D721Med (cell line): ENCODE results near the gene KCNH8.
"Not testable (repeated sequence)": the region's sequence is repeated elsewhere in the genome, so short reads cannot be mapped to it uniquely, and the experiment has no call there.

Source experiments
- DNase-seq: peaks from one replicate; pipeline ENCODE4 v3.0.0; 2011; ENCODE audit warnings: low spot score; ENCODE audit not compliant: insufficient read length
- FAIRE-seq: peaks from 2 replicates; lab custom pipeline; 2011; peaks lifted over from hg19 to GRCh38; lab: Jason Lieb, UNC
- TF ChIP-seq, protein P1 (sequence below): IDR thresholded peaks from 2 replicates; pipeline ENCODE4 v1.5.1; 2012; ENCODE audit warnings: mild to moderate bottlenecking, control low read depth; ENCODE audit not compliant: insufficient read depth; ENCODE audit errors: missing control alignments

KCNH8 gene

DNA sequence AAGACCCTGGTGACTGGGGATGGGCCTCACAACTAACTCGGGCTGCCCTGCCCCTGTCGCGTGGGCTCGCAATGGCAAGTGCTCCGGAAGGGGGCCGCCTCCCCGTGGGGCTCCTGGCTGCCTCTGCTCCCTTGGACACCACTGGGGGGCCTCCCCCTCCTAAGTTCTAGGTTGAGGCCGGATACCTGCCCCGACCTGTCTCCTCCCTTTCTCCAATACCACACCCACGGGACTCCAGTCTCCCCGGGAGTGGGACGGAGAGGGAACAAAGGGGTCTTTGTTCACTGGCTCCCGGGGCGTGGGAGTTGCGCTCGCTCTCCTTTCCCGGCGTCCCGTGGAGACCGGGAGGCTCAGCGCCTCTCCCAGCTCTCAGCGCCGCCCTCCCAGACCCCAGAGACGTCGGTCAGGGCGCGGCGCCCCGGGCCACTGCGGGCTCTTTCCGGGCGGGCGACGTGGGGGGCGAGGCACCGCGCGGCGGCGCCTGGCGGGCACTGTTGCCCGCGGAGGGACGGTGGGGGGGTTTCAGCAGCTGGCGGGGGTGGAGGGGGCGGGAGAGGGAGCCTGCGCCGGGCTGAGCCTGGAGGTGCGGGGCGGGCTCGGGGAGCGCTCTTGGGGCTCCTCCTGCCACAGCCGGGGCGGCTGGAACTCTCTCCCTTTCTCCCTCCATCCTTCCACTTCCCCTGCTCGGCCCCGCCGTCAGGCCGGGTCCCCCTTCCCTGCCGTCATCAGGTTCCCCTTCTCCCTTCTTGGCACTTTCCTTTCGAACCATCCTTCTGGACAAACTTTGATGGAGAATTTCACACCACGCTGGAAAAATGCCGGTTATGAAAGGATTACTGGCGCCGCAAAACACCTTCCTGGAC, at the start of gene KCNH8:
Gene KCNH8, plus strand, starts transcription at position 606 of the 863 bp plus-strand sequence. Its CDS starts 210 bp downstream, at position 816.
- TF ChIP-seq, protein P1, sequence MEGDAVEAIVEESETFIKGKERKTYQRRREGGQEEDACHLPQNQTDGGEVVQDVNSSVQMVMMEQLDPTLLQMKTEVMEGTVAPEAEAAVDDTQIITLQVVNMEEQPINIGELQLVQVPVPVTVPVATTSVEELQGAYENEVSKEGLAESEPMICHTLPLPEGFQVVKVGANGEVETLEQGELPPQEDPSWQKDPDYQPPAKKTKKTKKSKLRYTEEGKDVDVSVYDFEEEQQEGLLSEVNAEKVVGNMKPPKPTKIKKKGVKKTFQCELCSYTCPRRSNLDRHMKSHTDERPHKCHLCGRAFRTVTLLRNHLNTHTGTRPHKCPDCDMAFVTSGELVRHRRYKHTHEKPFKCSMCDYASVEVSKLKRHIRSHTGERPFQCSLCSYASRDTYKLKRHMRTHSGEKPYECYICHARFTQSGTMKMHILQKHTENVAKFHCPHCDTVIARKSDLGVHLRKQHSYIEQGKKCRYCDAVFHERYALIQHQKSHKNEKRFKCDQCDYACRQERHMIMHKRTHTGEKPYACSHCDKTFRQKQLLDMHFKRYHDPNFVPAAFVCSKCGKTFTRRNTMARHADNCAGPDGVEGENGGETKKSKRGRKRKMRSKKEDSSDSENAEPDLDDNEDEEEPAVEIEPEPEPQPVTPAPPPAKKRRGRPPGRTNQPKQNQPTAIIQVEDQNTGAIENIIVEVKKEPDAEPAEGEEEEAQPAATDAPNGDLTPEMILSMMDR = no peak
- no peak for DNase-seq
- no peak for FAIRE-seq

DNA sequence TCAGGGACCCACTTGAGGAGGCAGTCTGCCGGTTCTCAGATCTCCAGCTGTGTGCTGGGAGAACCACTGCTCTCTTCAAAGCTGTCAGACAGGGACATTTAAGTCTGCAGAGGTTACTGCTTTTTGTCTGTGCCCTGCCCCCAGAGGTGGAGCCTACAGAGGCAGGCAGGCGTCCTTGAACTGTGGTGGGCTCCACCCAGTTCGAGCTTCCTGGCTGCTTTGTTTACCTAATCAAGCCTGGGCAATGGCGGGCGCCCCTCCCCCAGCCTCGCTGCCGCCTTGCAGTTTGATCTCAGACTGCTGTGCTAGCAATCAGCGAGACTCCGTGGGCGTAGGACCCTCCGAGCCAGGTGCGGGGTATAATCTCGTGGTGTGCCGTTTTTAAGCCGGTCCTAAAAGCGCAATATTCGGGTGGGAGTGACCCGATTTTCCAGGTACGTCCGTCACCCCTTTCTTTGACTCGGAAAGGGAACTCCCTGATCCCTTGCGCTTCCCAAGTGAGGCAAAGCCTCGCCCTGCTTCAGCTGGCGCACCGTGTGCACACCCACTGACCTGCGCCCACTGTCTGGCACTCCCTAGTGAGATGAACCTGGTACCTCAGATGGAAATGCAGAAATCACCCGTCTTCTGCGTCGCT, 45.5 kb upstream of the KCNH8 start:
- not testable (repeated sequence) for FAIRE-seq, DNase-seq

DNA sequence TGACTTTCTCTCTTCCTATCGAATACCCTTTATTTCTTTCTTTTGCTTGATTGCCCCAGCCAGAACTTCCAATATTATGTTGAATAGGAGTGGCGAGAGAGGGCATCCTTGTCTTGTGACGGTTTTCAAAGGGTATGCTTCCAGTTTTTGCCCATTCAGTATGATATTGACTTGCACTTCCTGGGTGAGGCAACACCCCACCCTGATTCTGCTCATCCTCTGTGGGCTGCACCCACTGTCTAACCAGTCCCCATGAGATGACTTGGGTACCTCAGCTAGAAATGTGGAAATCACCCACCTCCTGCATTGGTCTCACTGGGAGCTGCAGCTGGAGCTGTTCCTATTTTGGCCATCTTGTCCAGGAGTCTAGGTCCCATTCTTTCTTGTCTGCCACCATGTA, 44.8 kb upstream of the KCNH8 start:
- no peak for DNase-seq
- FAIRE-seq = no peak
- TF ChIP-seq, protein P1 = no peak

DNA sequence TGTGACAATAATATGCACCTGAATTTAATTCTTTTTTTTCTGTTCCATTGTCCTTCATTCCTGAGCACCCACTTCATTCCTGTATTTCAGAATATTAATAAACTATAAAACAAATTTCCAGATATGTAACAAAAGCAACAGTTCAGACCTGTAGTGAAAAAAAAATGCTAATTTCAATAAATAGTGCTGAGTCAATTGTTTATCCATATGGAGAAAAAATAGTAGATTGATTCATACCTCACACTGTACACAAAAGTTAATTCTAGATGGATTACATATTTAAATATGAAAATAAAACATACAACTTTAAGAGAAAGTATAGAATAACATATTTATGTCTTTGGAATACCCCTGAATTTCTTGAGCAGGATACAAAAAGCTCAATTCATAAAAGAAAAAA, 43.9 kb upstream of the KCNH8 start:
- TF ChIP-seq, protein P1 = no peak
- FAIRE-seq = no peak
- no peak for DNase-seq

GRCh38 chr3:19105826-19106225, 42.5 kb upstream of the KCNH8 start:
- TF ChIP-seq, protein P1 = no peak
- FAIRE-seq (no peak), DNase-seq (no peak)

GRCh38 chr3:19106307-19106706, 42.0 kb upstream of the KCNH8 start:
- FAIRE-seq (no peak), DNase-seq (no peak)
- TF ChIP-seq, protein P1 = no peak

GRCh38 chr3:19107719-19108118, 40.6 kb upstream of the KCNH8 start:
- TF ChIP-seq, protein P1 = no peak

More at GRCh38 chr3:19107719-19108118, 40.6 kb upstream of the KCNH8 start:
- no peak for DNase-seq
- FAIRE-seq = no peak
